ENCODE data around the gene TEKT3. TPM values are rescaled to one million over a fixed set of nuclear protein-coding genes. Genes with fewer than 3 reads are reported as not detected.

Gene TEKT3
- total and polyA plus RNA-seq, 4 donors = 0.08 to 0.33 TPM; not detected in 2

GRCh38 chr17:15371376-15372130, 30.2 kb upstream of the TEKT3 start (continued):
- TF ChIP-seq ZBTB33 (IDR thresholded peaks at IDR 0.05) = no peak
- no peak for TF ChIP-seq SP1 (IDR thresholded peaks at IDR 0.05)
- no peak for TF ChIP-seq HNF4G (IDR thresholded peaks at IDR 0.05)
- TF ChIP-seq RAD21 (IDR thresholded peaks at IDR 0.05) = no peak
- TF ChIP-seq ATF3 (IDR thresholded peaks at IDR 0.05) = no peak
- no peak for TF ChIP-seq GABPA (IDR thresholded peaks at IDR 0.05 in 1 of 2, conservative IDR thresholded peaks at IDR 0.05 in 1 of 2)

GRCh38 chr17:15368600-15368999, 27.2 kb upstream of the TEKT3 start:
- H3K4me3 ChIP-seq (ENCODE audit: low read depth in 1 of 3, low read length in 3 of 3) = no peak overlapping the region
- no peaks in the 10 kb centered on the region for H3K27me3 ChIP-seq (ENCODE audit: control insufficient read depth in 4 of 4, insufficient read depth in 4 of 4, low read length in 3 of 4)
- H3K36me3 ChIP-seq (ENCODE audit: control insufficient read depth in 4 of 4, insufficient read depth in 3 of 4, low read depth in 1 of 4, low read length in 3 of 4) = no peaks in the 10 kb centered on the region
- H3K9ac ChIP-seq (ENCODE audit: low read depth in 1 of 2, low read length in 2 of 2) = no peak overlapping the region
- H3K4me1 ChIP-seq (ENCODE audit: control insufficient read depth in 4 of 4, insufficient read depth in 4 of 4, low read length in 3 of 4) = no peaks in the 10 kb centered on the region
- H3K9me3 ChIP-seq (ENCODE audit: control insufficient read depth in 4 of 4, low read length in 3 of 4) = peaks cover 0 to 2% (median 0%) of the 10 kb centered on the region in 4 donors
- TF ChIP-seq SP1 (IDR thresholded peaks at IDR 0.05) = no peak
- TF ChIP-seq ZBTB33 (IDR thresholded peaks at IDR 0.05) = no peak
- TF ChIP-seq HNF4G (IDR thresholded peaks at IDR 0.05) = no peak
- TF ChIP-seq TAF1 (conservative IDR thresholded peaks at IDR 0.05) = no peak
- TF ChIP-seq REST (IDR thresholded peaks at IDR 0.05) = no peak
- H3K27ac ChIP-seq (ENCODE audit: low read depth in 1 of 2, low read length in 2 of 2) = no peak overlapping the region
- no peak for DNase-seq (ENCODE audit: low spot score)
- 72% methylated on average over 2 of the region's 2 CpGs for WGBS

- no peak for DNase-seq (ENCODE audit: low spot score)
- no peaks in the 10 kb centered on the region for H3K27me3 ChIP-seq (ENCODE audit: control insufficient read depth in 4 of 4, insufficient read depth in 4 of 4, low read length in 3 of 4)
- WGBS = 91% methylated on average over 4 of the region's 4 CpGs
- H3K27ac ChIP-seq (ENCODE audit: low read depth in 1 of 2, low read length in 2 of 2) = no peak overlapping the region
- TF ChIP-seq EGR1 (IDR thresholded peaks at IDR 0.05; ENCODE audit: low read depth in 2 of 2) (no peak), TAF1 (conservative IDR thresholded peaks at IDR 0.05) (no peak), FOXA2 (IDR thresholded peaks at IDR 0.05) (no peak), MAX (IDR thresholded peaks at IDR 0.05) (no peak), GABPA (IDR thresholded peaks at IDR 0.05 in 1 of 2, conservative IDR thresholded peaks at IDR 0.05 in 1 of 2) (no peak), RAD21 (IDR thresholded peaks at IDR 0.05) (no peak)
- no peaks in the 10 kb centered on the region for H3K4me1 ChIP-seq (ENCODE audit: control insufficient read depth in 4 of 4, insufficient read depth in 4 of 4, low read length in 3 of 4)
- no peaks in the 10 kb centered on the region for H3K36me3 ChIP-seq (ENCODE audit: control insufficient read depth in 4 of 4, insufficient read depth in 3 of 4, low read depth in 1 of 4, low read length in 3 of 4)
- peaks cover 0 to 2% (median 0%) of the 10 kb centered on the region in 4 donors for H3K9me3 ChIP-seq (ENCODE audit: control insufficient read depth in 4 of 4, low read length in 3 of 4)
- H3K9ac ChIP-seq (ENCODE audit: low read depth in 1 of 2, low read length in 2 of 2) = no peak overlapping the region
- H3K4me3 ChIP-seq (ENCODE audit: low read depth in 1 of 3, low read length in 3 of 3) = no peak overlapping the region
Observed at GRCh38 chr17:15366026-15366425, 24.6 kb upstream of the TEKT3 start.
